SK-N-SH treated with all-trans-retinoic acid at 6 μM for 48 hours (cell line): Measurements from ENCODE around the gene CCDC148.

Experiments
- ATAC-seq: fragments of 200-7000 bp; cut with Tn5 transposase; 3 replicates; pipeline ENCODE4 v1.9.1; 2020; ENCODE audit warnings: mild to moderate bottlenecking, moderate library complexity
- ARNTL ChIP-seq: fragments of 450-650 bp; formaldehyde crosslinking; IDR thresholded peaks from 2 replicates; pipeline ENCODE4 v1.5.0; 2020; ENCODE audit warnings: low read depth, mild to moderate bottlenecking, moderate library complexity, borderline replicate concordance
- BACH2 ChIP-seq: fragments of 250-450 bp; sonication (Bioruptor Pico); IDR thresholded peaks from 2 replicates; pipeline ENCODE4 v1.9.0; 2021; ENCODE audit warnings: mild to moderate bottlenecking, borderline replicate concordance
- CSDC2 ChIP-seq: fragments of 250-450 bp; sonication (Bioruptor Pico); IDR thresholded peaks from 2 replicates; pipeline ENCODE4 v1.5.0; 2020; ENCODE audit warnings: mild to moderate bottlenecking, moderate library complexity
- ESRRG ChIP-seq: fragments of 250-450 bp; sonication (Bioruptor Pico); IDR thresholded peaks from 2 replicates; pipeline ENCODE4 v1.6.1; 2021; ENCODE audit warnings: mild to moderate bottlenecking
- GLIS3 ChIP-seq: fragments of 250-450 bp; sonication (Bioruptor Pico); IDR thresholded peaks from 2 replicates; pipeline ENCODE4 v1.5.0; 2020; ENCODE audit warnings: mild to moderate bottlenecking, moderate library complexity
- ISL1 ChIP-seq: fragments of 250-450 bp; sonication (Bioruptor Pico); IDR thresholded peaks from 2 replicates; pipeline ENCODE4 v2.1.2; 2022; ENCODE audit warnings: mild to moderate bottlenecking, moderate library complexity
- OSR1 ChIP-seq: fragments of 250-450 bp; sonication (Bioruptor Pico); IDR thresholded peaks from 2 replicates; pipeline ENCODE4 v1.8.0; 2022; ENCODE audit warnings: moderate library complexity, mild to moderate bottlenecking, inconsistent platforms
- PPARA ChIP-seq: fragments of 250-450 bp; sonication (Bioruptor Pico); IDR thresholded peaks from 2 replicates; pipeline ENCODE4 v1.5.0; 2020; ENCODE audit warnings: mild to moderate bottlenecking, borderline replicate concordance
- RARB ChIP-seq: fragments of 250-450 bp; sonication (Bioruptor Pico); IDR thresholded peaks from 2 replicates; pipeline ENCODE4 v1.8.0; 2021; ENCODE audit warnings: mild to moderate bottlenecking, moderate library complexity
- SNAI2 ChIP-seq: fragments of 250-450 bp; sonication (Bioruptor Pico); IDR thresholded peaks from 2 replicates; pipeline ENCODE4 v1.5.0; 2020; ENCODE audit warnings: mild to moderate bottlenecking, moderate library complexity
- TCF4 ChIP-seq: fragments of 250-450 bp; sonication (Bioruptor Pico); IDR thresholded peaks from 2 replicates; pipeline ENCODE4 v1.8.0; 2021; ENCODE audit warnings: mild to moderate bottlenecking, moderate library complexity, borderline replicate concordance
- TOX ChIP-seq: fragments of 250-450 bp; sonication (Bioruptor Pico); IDR thresholded peaks from 2 replicates; pipeline ENCODE4 v1.8.0; 2021; ENCODE audit warnings: mild to moderate bottlenecking, moderate library complexity, borderline replicate concordance
- ZC3H10 ChIP-seq: fragments of 250-450 bp; sonication (Bioruptor Pico); IDR thresholded peaks from 2 replicates; pipeline ENCODE4 v1.5.1; 2021; ENCODE audit warnings: mild to moderate bottlenecking, moderate library complexity
- ZFP3 ChIP-seq: fragments of 250-450 bp; sonication (Bioruptor Pico); IDR thresholded peaks from 2 replicates; pipeline ENCODE4 v1.5.0; 2020; ENCODE audit warnings: mild to moderate bottlenecking, moderate library complexity
- ZFP30 ChIP-seq: fragments of 450-650 bp; formaldehyde crosslinking; IDR thresholded peaks from 2 replicates; pipeline ENCODE4 v1.5.0; 2022; ENCODE audit warnings: mild to moderate bottlenecking, moderate library complexity
- ZNF565 ChIP-seq: fragments of 450-650 bp; formaldehyde crosslinking; conservative IDR thresholded peaks from 2 replicates; pipeline ENCODE4 v1.5.0; 2020; ENCODE audit warnings: low read depth, mild to moderate bottlenecking, moderate library complexity
- ZNF70 ChIP-seq: fragments of 450-650 bp; formaldehyde crosslinking; IDR thresholded peaks from 2 replicates; pipeline ENCODE4 v1.5.0; 2020; ENCODE audit warnings: mild to moderate bottlenecking, moderate library complexity
- ZNF8 ChIP-seq: fragments of 450-650 bp; formaldehyde crosslinking; IDR thresholded peaks from 2 replicates; pipeline ENCODE4 v1.5.0; 2020; ENCODE audit warnings: mild to moderate bottlenecking, moderate library complexity
- TF ChIP-seq, protein P1 (sequence below): fragments of 250-450 bp; sonication (Bioruptor Pico); IDR thresholded peaks from 2 replicates; pipeline ENCODE4 v1.8.0; 2021; ENCODE audit warnings: low read depth, mild to moderate bottlenecking, moderate library complexity, borderline replicate concordance
- TF ChIP-seq, protein P2 (sequence below): fragments of 250-450 bp; sonication (Bioruptor Pico); IDR thresholded peaks from 2 replicates; pipeline ENCODE4 v1.5.0; 2020; ENCODE audit warnings: mild to moderate bottlenecking, moderate library complexity
- TF ChIP-seq, protein P3 (sequence below): fragments of 250-450 bp; sonication (Bioruptor Pico); IDR thresholded peaks from 2 replicates; pipeline ENCODE4 v1.8.0; 2020; ENCODE audit warnings: mild to moderate bottlenecking, moderate library complexity, borderline replicate concordance
- TF ChIP-seq, protein P4 (sequence below): fragments of 250-450 bp; sonication (Bioruptor Pico); IDR thresholded peaks from 2 replicates; pipeline ENCODE4 v1.5.1; 2020; ENCODE audit warnings: low read depth, mild to moderate bottlenecking, moderate library complexity

CCDC148 gene

DNA sequence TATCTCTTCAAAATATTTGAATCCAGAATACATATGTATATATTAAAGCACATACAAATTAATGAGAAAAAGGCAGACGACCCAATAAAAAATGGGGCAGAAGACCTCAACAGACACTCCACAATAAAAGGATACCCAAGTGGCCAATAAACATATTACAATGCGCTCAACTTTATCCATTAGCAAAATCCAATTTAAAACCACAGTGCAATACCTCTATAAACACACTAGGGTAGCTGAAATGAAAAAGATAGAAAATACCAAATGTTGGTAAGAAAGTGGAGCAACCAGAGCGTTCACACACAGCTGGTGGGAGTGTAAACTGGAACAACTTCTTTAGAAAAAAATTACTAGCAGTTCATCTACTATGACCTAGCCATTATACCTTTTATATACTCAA lies 75.3 kb downstream of the CCDC148 start:
- ATAC-seq, result no peak
- TF ChIP-seq TOX (CRISPR knock-in tag), result no peak
- TF ChIP-seq BACH2 (CRISPR knock-in tag), result no peak
- TF ChIP-seq ZNF8 (CRISPR knock-in tag), result no peak
- no peak for TF ChIP-seq CSDC2 (CRISPR knock-in tag)
- no peak for TF ChIP-seq ARNTL
- no peak for TF ChIP-seq ZFP3 (CRISPR knock-in tag)
- no peak for TF ChIP-seq RARB (CRISPR knock-in tag)
- TF ChIP-seq, protein P1, sequence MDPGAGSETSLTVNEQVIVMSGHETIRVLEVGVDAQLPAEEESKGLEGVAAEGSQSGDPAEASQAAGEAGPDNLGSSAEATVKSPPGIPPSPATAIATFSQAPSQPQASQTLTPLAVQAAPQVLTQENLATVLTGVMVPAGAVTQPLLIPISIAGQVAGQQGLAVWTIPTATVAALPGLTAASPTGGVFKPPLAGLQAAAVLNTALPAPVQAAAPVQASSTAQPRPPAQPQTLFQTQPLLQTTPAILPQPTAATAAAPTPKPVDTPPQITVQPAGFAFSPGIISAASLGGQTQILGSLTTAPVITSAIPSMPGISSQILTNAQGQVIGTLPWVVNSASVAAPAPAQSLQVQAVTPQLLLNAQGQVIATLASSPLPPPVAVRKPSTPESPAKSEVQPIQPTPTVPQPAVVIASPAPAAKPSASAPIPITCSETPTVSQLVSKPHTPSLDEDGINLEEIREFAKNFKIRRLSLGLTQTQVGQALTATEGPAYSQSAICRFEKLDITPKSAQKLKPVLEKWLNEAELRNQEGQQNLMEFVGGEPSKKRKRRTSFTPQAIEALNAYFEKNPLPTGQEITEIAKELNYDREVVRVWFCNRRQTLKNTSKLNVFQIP (CRISPR knock-in tag), result no peak
- TF ChIP-seq, protein P2, sequence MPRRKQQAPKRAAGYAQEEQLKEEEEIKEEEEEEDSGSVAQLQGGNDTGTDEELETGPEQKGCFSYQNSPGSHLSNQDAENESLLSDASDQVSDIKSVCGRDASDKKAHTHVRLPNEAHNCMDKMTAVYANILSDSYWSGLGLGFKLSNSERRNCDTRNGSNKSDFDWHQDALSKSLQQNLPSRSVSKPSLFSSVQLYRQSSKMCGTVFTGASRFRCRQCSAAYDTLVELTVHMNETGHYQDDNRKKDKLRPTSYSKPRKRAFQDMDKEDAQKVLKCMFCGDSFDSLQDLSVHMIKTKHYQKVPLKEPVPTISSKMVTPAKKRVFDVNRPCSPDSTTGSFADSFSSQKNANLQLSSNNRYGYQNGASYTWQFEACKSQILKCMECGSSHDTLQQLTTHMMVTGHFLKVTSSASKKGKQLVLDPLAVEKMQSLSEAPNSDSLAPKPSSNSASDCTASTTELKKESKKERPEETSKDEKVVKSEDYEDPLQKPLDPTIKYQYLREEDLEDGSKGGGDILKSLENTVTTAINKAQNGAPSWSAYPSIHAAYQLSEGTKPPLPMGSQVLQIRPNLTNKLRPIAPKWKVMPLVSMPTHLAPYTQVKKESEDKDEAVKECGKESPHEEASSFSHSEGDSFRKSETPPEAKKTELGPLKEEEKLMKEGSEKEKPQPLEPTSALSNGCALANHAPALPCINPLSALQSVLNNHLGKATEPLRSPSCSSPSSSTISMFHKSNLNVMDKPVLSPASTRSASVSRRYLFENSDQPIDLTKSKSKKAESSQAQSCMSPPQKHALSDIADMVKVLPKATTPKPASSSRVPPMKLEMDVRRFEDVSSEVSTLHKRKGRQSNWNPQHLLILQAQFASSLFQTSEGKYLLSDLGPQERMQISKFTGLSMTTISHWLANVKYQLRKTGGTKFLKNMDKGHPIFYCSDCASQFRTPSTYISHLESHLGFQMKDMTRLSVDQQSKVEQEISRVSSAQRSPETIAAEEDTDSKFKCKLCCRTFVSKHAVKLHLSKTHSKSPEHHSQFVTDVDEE (CRISPR knock-in tag), result no peak
- no peak for TF ChIP-seq PPARA (CRISPR knock-in tag)
- TF ChIP-seq ESRRG (CRISPR knock-in tag), result no peak
- TF ChIP-seq ZNF565 (CRISPR knock-in tag), result no peak
- TF ChIP-seq, protein P3, sequence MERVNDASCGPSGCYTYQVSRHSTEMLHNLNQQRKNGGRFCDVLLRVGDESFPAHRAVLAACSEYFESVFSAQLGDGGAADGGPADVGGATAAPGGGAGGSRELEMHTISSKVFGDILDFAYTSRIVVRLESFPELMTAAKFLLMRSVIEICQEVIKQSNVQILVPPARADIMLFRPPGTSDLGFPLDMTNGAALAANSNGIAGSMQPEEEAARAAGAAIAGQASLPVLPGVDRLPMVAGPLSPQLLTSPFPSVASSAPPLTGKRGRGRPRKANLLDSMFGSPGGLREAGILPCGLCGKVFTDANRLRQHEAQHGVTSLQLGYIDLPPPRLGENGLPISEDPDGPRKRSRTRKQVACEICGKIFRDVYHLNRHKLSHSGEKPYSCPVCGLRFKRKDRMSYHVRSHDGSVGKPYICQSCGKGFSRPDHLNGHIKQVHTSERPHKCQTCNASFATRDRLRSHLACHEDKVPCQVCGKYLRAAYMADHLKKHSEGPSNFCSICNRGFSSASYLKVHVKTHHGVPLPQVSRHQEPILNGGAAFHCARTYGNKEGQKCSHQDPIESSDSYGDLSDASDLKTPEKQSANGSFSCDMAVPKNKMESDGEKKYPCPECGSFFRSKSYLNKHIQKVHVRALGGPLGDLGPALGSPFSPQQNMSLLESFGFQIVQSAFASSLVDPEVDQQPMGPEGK, result no peak
- TF ChIP-seq SNAI2 (CRISPR knock-in tag), result no peak
- no peak for TF ChIP-seq OSR1 (CRISPR knock-in tag)
- no peak for TF ChIP-seq TCF4 (CRISPR knock-in tag)
- TF ChIP-seq ZNF70 (CRISPR knock-in tag), result no peak
- TF ChIP-seq GLIS3 (CRISPR knock-in tag), result no peak
- no peak for TF ChIP-seq ZC3H10 (CRISPR knock-in tag)
- TF ChIP-seq ZFP30, result no peak

DNA sequence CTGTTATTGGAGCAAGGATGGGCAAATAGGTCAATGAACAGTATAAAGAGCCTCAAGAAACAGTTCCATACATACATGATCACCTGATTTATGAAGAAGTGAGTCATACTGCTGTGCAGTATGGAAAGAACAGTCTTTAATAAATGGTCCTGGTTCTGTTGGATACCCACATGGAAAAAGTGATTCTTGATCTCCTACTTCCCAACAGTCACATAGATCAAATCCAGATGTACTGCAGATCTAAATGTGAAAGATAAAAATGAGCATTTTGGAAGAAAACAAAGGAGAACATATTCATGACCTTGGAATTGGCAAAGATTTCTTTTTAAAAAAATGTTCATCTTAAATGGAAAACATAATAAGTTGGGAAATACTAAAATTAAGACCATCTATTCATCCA lies 75.8 kb downstream of the CCDC148 start:
- TF ChIP-seq ISL1 (CRISPR knock-in tag) (no peak), ZNF565 (CRISPR knock-in tag) (no peak), GLIS3 (CRISPR knock-in tag) (no peak), RARB (CRISPR knock-in tag) (no peak), CSDC2 (CRISPR knock-in tag) (no peak), SNAI2 (CRISPR knock-in tag) (no peak), BACH2 (CRISPR knock-in tag) (no peak), ESRRG (CRISPR knock-in tag) (no peak), ARNTL (no peak), ZFP3 (CRISPR knock-in tag) (no peak)
- TF ChIP-seq, protein P4, sequence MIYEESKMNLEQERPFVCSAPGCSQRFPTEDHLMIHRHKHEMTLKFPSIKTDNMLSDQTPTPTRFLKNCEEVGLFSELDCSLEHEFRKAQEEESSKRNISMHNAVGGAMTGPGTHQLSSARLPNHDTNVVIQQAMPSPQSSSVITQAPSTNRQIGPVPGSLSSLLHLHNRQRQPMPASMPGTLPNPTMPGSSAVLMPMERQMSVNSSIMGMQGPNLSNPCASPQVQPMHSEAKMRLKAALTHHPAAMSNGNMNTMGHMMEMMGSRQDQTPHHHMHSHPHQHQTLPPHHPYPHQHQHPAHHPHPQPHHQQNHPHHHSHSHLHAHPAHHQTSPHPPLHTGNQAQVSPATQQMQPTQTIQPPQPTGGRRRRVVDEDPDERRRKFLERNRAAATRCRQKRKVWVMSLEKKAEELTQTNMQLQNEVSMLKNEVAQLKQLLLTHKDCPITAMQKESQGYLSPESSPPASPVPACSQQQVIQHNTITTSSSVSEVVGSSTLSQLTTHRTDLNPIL (CRISPR knock-in tag), result no peak
- TF ChIP-seq, protein P2 (CRISPR knock-in tag), result no peak
- ATAC-seq, result no peak
